ENCODE results near the gene MAGI2. TPM values are rescaled to one million over a fixed set of nuclear protein-coding genes. Genes with fewer than 3 reads are reported as not detected.

Gene MAGI2
- total RNA-seq, 4 donors from 2014 or later, result 0.90 to 2.4 (median 0.99) TPM

GRCh38 chr7:79386688-79387422 lies 66.6 kb downstream of the MAGI2 start:
- Histone ChIP-seq H3K27ac (no peak overlapping the region), H3K36me3 (no peaks in the 10 kb centered on the region), H3K9me3 (no peaks in the 10 kb centered on the region), H3K4me3 (no peak overlapping the region), H3K4me1 (no peaks in the 10 kb centered on the region), H3K27me3 (no peaks in the 10 kb centered on the region)
- DNase-seq, result no peak
- in situ Hi-C loops (cut with MboI; ENCODE audit: low sequenced_read_pairs in 4 of 4) (no loop called here), intact Hi-C loops (cut with DNase I; ENCODE audit: low total_unique reads) (no loop called here)
- no peak for ATAC-seq
- TF ChIP-seq POLR2A (IDR thresholded peaks at IDR 0.05) (no peak), CTCF (IDR thresholded peaks at IDR 0.05 in 4 of 5, conservative IDR thresholded peaks at IDR 0.05 in 1 of 5) (no peak)

DNA sequence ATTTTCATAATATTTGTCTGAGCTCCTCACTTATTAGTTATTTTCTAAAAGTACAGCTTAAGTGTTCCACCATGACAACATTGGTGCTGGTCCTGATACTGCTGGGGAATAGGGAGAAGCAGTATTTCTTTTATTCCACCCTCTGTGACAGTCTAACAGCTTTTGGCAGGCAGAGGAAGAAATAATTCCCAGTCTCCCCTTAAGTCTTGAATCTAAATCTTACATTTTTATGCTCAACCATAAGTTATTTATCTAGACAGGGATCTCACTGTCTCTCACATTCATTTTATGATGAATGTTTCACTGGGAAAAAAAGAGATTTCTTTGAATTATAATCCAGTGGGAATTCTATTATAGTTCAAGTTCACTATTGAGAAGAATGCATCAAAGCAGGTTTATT lies 71.5 kb downstream of the MAGI2 start:
- no peaks in the 10 kb centered on the region for H3K36me3 ChIP-seq
- in situ Hi-C loops (cut with MboI; ENCODE audit: low sequenced_read_pairs in 4 of 4), result no loop called here
- TF ChIP-seq CTCF (IDR thresholded peaks at IDR 0.05 in 4 of 5, conservative IDR thresholded peaks at IDR 0.05 in 1 of 5) (no peak), POLR2A (IDR thresholded peaks at IDR 0.05) (no peak)
- ATAC-seq, result no peak
- no peaks in the 10 kb centered on the region for H3K4me1 ChIP-seq
- no peak for DNase-seq
- no peaks in the 10 kb centered on the region for H3K9me3 ChIP-seq
- intact Hi-C loops (cut with DNase I; ENCODE audit: low total_unique reads), result no loop called here
- H3K27me3 ChIP-seq, result no peaks in the 10 kb centered on the region
- H3K4me3 ChIP-seq, result no peak overlapping the region
- no peak overlapping the region for H3K27ac ChIP-seq

DNA sequence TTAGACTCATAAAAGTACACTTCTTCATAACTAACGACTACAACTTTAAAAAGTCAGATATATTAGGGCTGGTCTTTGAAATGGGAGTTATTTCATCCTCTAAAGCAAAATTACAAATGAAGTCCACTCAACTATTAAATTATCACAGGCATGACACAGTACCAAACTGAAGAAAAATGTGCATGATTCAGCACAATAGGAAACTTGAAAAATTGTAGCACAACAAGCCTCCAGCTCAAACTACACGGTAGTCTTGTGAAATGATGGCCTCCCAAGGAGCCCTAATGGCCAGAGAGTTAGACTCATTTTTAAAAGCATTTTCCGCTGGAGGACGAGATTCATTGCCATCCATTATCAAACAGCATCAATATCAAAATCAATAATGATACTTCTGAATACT lies 76.4 kb downstream of the MAGI2 start:
- DNase-seq, result no peak
- in situ Hi-C loops (cut with MboI; ENCODE audit: low sequenced_read_pairs in 4 of 4) (no loop called here), intact Hi-C loops (cut with DNase I; ENCODE audit: low total_unique reads) (no loop called here)
- no peak for ATAC-seq
- no peaks in the 10 kb centered on the region for H3K36me3 ChIP-seq
- no peak overlapping the region for H3K27ac ChIP-seq
- H3K9me3 ChIP-seq, result no peaks in the 10 kb centered on the region
- H3K4me1 ChIP-seq, result no peaks in the 10 kb centered on the region
- no peaks in the 10 kb centered on the region for H3K27me3 ChIP-seq
- H3K4me3 ChIP-seq, result no peak overlapping the region
- TF ChIP-seq POLR2A (IDR thresholded peaks at IDR 0.05), result no peak
- TF ChIP-seq CTCF (IDR thresholded peaks at IDR 0.05 in 4 of 5, conservative IDR thresholded peaks at IDR 0.05 in 1 of 5), result no peak

DNA sequence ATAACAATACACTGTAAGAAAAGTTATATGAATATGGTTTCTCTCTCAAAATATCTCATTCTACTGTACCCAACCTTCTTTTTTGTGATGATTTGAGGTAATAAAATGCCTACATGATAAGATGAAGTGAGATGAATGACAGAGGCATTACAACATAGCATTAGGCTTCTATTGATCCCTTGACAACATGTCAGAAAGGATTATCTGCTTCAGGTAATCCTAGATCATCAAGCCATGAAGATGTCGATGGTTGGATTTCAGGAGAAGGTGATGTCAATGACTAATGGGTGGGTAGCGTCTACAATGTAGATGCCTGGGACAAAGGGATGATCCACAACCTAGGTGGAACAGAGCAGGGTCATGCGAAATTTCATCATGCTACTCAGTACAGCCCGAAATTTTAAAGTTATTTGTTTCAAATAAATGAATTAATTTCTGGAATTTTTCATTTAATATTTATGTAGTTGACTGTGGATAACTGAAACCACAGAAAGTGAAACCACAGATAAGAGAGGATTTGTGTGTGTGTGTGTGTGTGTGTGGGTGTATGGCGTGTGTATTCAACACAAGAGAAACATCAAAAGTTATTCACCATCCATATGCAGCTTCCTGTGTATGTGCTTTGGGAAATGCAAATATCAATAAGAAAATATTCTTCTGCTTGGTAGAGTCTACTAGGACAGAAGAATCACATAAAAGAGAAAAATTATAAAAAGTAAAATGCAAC lies 77.0 kb downstream of the MAGI2 start:
- DNase-seq, result no peak
- no peaks in the 10 kb centered on the region for H3K9me3 ChIP-seq
- no peaks in the 10 kb centered on the region for H3K27me3 ChIP-seq
- TF ChIP-seq POLR2A (IDR thresholded peaks at IDR 0.05) (no peak), CTCF (IDR thresholded peaks at IDR 0.05 in 4 of 5, conservative IDR thresholded peaks at IDR 0.05 in 1 of 5) (no peak)
- H3K4me3 ChIP-seq, result no peak overlapping the region
- intact Hi-C loops (cut with DNase I; ENCODE audit: low total_unique reads) (no loop called here), in situ Hi-C loops (cut with MboI; ENCODE audit: low sequenced_read_pairs in 4 of 4) (no loop called here)
- H3K4me1 ChIP-seq, result no peaks in the 10 kb centered on the region
- H3K36me3 ChIP-seq, result no peaks in the 10 kb centered on the region
- H3K27ac ChIP-seq, result no peak overlapping the region
- no peak for ATAC-seq
